Measurements from ENCODE around the gene GP2. TPM values are rescaled to one million over a fixed set of nuclear protein-coding genes. Genes with fewer than 3 reads are reported as not detected.
"Not testable (repeated sequence)": the region's sequence is repeated elsewhere in the genome, so short reads cannot be mapped to it uniquely, and the experiment has no call there.

Gene GP2
- polyA plus RNA-seq, 2 of the 4 experiments (the other 2 are of a cell fraction), result not detected

DNA sequence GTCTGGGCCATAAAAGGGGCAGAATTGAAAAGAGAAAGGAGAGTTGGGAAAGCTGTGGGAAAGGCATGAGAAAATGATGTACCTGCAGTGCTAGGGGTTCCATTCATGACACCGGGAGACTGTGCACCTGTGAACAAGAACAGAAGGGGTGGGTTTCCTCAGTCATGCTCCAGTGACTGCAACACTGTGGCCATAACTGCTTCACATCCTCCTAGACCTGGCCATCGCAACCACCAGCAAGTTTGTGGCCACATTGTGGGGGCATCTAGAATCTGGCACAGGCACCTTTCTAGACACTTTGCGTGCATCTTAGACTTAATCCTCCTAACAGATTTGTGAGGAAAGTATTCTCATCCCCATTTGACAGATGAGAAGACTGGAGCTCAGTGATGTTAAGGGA lies 12.7 kb downstream of the GP2 start:
- ATAC-seq (no peak), FAIRE-seq (no peak)
- CTCF ChIA-PET, result interaction anchor here (0.6 to 5.2 kb wide), 3 partner anchors 15 to 722 kb away, joined by 4 to 33 read pairs (median 9); no protein-coding TSS in a partner anchor

DNA sequence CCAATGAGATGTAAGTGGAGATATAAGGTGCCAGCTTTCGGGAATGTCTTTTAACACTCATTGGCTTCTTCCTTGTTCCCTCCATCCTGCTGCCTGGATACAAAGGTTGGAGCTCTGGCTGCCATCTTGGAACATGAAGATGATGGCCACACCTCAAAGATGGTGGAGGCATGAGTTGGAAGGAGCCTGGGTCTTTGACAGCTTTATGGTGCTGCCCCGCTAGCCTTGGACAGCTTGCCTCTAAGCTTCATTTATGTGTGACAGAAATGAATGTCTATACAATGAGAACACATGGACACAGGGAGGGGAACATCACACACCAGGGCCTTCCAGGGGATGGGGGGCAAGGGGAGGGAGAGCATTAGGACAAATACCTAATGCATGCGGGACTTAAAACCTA lies 13.6 kb downstream of the GP2 start:
- no peak for ATAC-seq
- no peak overlapping the region for H3K4me2 ChIP-seq
- no peaks in the 10 kb centered on the region; the same call in 2 of the 3 replicates for H3K9me3 ChIP-seq
- ChIA-PET POLR2A (no interaction called here), CTCF (interaction anchor here (1.0 to 5.2 kb wide), 3 partner anchors 14 to 406 kb away, joined by 5 to 33 read pairs (median 9); no protein-coding TSS in a partner anchor)
- DNase-seq (ENCODE audit: low read depth in 1 of 2, low spot score in 1 of 2), result no peak
- WGBS (ENCODE audit: missing lambda C conversion rate), result 18% methylated on average over 3 of the region's 3 CpGs
- no peak for FAIRE-seq
- H3K4me3 ChIP-seq, result no peak overlapping the region
- H3K4me1 ChIP-seq, result no peaks in the 10 kb centered on the region
- TF ChIP-seq RFX5 (IDR thresholded peaks at IDR 0.05) (no peak), CBX8 (IDR thresholded peaks at IDR 0.05) (no peak)
- TF ChIP-seq, protein P1, sequence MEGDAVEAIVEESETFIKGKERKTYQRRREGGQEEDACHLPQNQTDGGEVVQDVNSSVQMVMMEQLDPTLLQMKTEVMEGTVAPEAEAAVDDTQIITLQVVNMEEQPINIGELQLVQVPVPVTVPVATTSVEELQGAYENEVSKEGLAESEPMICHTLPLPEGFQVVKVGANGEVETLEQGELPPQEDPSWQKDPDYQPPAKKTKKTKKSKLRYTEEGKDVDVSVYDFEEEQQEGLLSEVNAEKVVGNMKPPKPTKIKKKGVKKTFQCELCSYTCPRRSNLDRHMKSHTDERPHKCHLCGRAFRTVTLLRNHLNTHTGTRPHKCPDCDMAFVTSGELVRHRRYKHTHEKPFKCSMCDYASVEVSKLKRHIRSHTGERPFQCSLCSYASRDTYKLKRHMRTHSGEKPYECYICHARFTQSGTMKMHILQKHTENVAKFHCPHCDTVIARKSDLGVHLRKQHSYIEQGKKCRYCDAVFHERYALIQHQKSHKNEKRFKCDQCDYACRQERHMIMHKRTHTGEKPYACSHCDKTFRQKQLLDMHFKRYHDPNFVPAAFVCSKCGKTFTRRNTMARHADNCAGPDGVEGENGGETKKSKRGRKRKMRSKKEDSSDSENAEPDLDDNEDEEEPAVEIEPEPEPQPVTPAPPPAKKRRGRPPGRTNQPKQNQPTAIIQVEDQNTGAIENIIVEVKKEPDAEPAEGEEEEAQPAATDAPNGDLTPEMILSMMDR (IDR thresholded peaks at IDR 0.05), result no peak
- TF ChIP-seq, protein P2, sequence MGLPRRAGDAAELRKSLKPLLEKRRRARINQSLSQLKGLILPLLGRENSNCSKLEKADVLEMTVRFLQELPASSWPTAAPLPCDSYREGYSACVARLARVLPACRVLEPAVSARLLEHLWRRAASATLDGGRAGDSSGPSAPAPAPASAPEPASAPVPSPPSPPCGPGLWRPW (IDR thresholded peaks at IDR 0.05), result no peak
- H3K27ac ChIP-seq, result no peak overlapping the region

More for the DNA sequence above, 12.7 kb downstream of the GP2 start:
- H3K4me2 ChIP-seq, result no peak overlapping the region
- no peak for TF ChIP-seq SREBF2 (IDR thresholded peaks at IDR 0.05)
- TF ChIP-seq ZC3H11A (IDR thresholded peaks at IDR 0.05), result no peak
- TF ChIP-seq NR3C1 (IDR thresholded peaks at IDR 0.05), result no peak
- TF ChIP-seq FOSB (CRISPR knock-in tag; IDR thresholded peaks at IDR 0.05), result no peak
- no peak for TF ChIP-seq HOXA7 (CRISPR knock-in tag; IDR thresholded peaks at IDR 0.05)
- H3K4me3 ChIP-seq, result no peak overlapping the region
- H3K27ac ChIP-seq, result no peak overlapping the region
- WGBS (ENCODE audit: missing lambda C conversion rate), result 11% methylated on average over 3 of the region's 3 CpGs
- no peaks in the 10 kb centered on the region; the same call in 2 of the 3 replicates for H3K9me3 ChIP-seq
- no peak for DNase-seq (ENCODE audit: low read depth in 1 of 2, low spot score in 1 of 2)
- POLR2A ChIA-PET, result no interaction called here
- no peaks in the 10 kb centered on the region for H3K4me1 ChIP-seq

DNA sequence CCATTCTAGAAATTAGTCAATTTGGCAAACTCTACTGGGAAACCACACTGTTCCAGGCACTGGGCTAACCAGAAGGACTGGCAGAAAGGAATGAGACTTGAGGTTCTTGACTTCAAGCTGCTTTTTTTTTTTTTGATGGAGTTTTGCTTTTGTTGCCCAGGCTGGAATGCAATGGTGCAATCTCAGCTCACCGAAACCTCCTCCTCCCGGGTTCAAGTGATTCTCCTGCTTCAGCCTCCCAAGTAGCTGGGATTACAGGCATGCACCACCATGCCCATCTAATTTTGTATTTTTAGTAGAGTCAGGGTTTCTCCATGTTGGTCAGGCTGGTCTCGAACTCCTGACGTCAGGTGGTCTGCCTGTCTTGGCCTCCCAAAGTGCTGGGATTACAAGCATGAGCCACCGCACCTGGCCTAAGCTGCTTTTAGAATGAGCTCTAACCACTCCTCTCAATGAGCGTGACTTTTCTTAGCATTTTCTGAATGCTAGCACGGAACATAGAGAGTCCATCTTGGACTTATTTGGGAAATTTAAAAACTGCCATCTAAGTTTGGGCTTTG lies 14.7 kb downstream of the GP2 start:
- not testable (repeated sequence) for H3K4me1 ChIP-seq; H3K4me3 ChIP-seq; H3K27ac ChIP-seq; H3K9me3 ChIP-seq; DNase-seq (ENCODE audit: low read depth in 1 of 2, low spot score in 1 of 2); ATAC-seq; H3K4me2 ChIP-seq; FAIRE-seq
- 24% methylated on average over 7 of the region's 7 CpGs for WGBS (ENCODE audit: missing lambda C conversion rate)
- ChIA-PET POLR2A (interaction anchor here (0.6 kb wide), 1 partner anchor 73 kb away, joined by 5 read pairs; no protein-coding TSS in a partner anchor), CTCF (interaction anchor here (5.2 kb wide), 1 partner anchor 13 kb away, joined by 33 read pairs; no protein-coding TSS in a partner anchor)

DNA sequence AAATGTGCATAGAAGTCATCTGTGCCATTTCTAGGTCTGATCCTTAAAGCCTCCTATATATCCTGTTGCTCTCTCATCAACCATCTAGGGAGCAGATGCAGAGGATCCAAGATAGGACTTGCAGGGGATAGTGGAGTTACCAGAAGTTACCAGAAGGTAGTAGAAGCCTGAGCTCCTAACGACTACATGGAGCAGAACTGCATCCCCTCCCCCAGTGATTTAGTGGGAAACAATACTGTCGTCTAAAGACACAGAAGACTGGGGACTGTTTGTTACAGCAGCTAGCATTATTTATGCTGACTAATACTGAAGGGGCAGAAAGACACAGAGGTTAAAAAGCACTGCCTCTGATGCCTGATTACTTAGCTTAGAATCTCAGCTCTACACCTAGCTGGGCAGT lies 15.8 kb downstream of the GP2 start:
- ATAC-seq (no peak), FAIRE-seq (no peak), DNase-seq (ENCODE audit: low read depth in 1 of 2, low spot score in 1 of 2) (no peak)
- CTCF ChIA-PET, result interaction anchor here (0.6 to 5.2 kb wide), 2 partner anchors 12 to 407 kb away, joined by 3 to 33 read pairs; no protein-coding TSS in a partner anchor
- POLR2A ChIA-PET, result no interaction called here
- Histone ChIP-seq H3K9me3 (no peaks in the 10 kb centered on the region), H3K27ac (no peak overlapping the region), H3K4me2 (no peak overlapping the region), H3K4me1 (no peaks in the 10 kb centered on the region), H3K4me3 (no peak overlapping the region)
- WGBS (ENCODE audit: missing lambda C conversion rate), result 4% methylated on average over 2 of the region's 2 CpGs
- no peak for TF ChIP-seq NR3C1 (IDR thresholded peaks at IDR 0.05)
- TF ChIP-seq RCOR1 (IDR thresholded peaks at IDR 0.05; ENCODE audit: low read depth, low read length), result no peak
- TF ChIP-seq, protein P1 (IDR thresholded peaks at IDR 0.05), result no peak
- no peak for TF ChIP-seq TP53 (CRISPR knock-in tag; IDR thresholded peaks at IDR 0.05)
- TF ChIP-seq, protein P2 (IDR thresholded peaks at IDR 0.05), result no peak
- TF ChIP-seq NPAS2 (CRISPR knock-in tag; IDR thresholded peaks at IDR 0.05; ENCODE audit: borderline replicate concordance), result no peak
- TF ChIP-seq, protein P3, sequence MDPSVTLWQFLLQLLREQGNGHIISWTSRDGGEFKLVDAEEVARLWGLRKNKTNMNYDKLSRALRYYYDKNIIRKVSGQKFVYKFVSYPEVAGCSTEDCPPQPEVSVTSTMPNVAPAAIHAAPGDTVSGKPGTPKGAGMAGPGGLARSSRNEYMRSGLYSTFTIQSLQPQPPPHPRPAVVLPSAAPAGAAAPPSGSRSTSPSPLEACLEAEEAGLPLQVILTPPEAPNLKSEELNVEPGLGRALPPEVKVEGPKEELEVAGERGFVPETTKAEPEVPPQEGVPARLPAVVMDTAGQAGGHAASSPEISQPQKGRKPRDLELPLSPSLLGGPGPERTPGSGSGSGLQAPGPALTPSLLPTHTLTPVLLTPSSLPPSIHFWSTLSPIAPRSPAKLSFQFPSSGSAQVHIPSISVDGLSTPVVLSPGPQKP (IDR thresholded peaks at IDR 0.05; ENCODE audit: low read depth, low read length), result no peak
- TF ChIP-seq CEBPB (IDR thresholded peaks at IDR 0.05), result no peak
- TF ChIP-seq RARB (CRISPR knock-in tag; IDR thresholded peaks at IDR 0.05), result no peak
- no peak for TF ChIP-seq CBX8 (IDR thresholded peaks at IDR 0.05)
- TF ChIP-seq, protein P4, sequence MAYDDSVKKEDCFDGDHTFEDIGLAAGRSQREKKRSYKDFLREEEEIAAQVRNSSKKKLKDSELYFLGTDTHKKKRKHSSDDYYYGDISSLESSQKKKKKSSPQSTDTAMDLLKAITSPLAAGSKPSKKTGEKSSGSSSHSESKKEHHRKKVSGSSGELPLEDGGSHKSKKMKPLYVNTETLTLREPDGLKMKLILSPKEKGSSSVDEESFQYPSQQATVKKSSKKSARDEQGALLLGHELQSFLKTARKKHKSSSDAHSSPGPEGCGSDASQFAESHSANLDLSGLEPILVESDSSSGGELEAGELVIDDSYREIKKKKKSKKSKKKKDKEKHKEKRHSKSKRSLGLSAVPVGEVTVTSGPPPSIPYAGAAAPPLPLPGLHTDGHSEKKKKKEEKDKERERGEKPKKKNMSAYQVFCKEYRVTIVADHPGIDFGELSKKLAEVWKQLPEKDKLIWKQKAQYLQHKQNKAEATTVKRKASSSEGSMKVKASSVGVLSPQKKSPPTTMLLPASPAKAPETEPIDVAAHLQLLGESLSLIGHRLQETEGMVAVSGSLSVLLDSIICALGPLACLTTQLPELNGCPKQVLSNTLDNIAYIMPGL (CRISPR knock-in tag; IDR thresholded peaks at IDR 0.05; ENCODE audit: borderline replicate concordance), result no peak
- TF ChIP-seq ZFP36 (IDR thresholded peaks at IDR 0.05; ENCODE audit: borderline replicate concordance, partially characterized antibody), result no peak
- TF ChIP-seq HDAC2 (IDR thresholded peaks at IDR 0.05), result no peak
- no peak for TF ChIP-seq CHD4 (IDR thresholded peaks at IDR 0.05; ENCODE audit: borderline replicate concordance)
- TF ChIP-seq, protein P5, sequence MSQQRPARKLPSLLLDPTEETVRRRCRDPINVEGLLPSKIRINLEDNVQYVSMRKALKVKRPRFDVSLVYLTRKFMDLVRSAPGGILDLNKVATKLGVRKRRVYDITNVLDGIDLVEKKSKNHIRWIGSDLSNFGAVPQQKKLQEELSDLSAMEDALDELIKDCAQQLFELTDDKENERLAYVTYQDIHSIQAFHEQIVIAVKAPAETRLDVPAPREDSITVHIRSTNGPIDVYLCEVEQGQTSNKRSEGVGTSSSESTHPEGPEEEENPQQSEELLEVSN (IDR thresholded peaks at IDR 0.05; ENCODE audit: borderline replicate concordance, low read depth), result no peak

Data from A549 (cell line).